CD14-positive monocyte (primary cell): ENCODE results near the gene WDTC1. TPM values are rescaled to one million over a fixed set of nuclear protein-coding genes. Genes with fewer than 3 reads are reported as not detected.

ENCODE experiments used
- DNase-seq, 3 donors: peaks; one replicate each; pipeline ENCODE4 v3.0.0-alpha.2; 2011 to 2022
- H2AFZ ChIP-seq: 2 replicates; pipeline ENCODE4 v1.6.0; 2012; ENCODE audit warnings: mild to moderate bottlenecking, low read depth, low read length, inconsistent platforms; ENCODE audit not compliant: insufficient read depth, poor library complexity, severe bottlenecking
- H3K27ac ChIP-seq, 2 donors: 1 replicate in 1 of 2; 2 replicates in 1 of 2; pipeline ENCODE4 v1.5.1; 2012 to 2013; ENCODE audit warnings: low read length in 2 of 2, control low read depth in 1 of 2, inconsistent platforms in 1 of 2, low read depth in 1 of 2, mild to moderate bottlenecking in 1 of 2
- H3K27me3 ChIP-seq, 2 donors: one replicate each; pipeline versions ENCODE4 v1.6.0 to v1.6.1; 2011 to 2013; ENCODE audit warnings: low read length in 2 of 2; ENCODE audit not compliant: control insufficient read depth in 2 of 2, insufficient read depth in 2 of 2
- H3K36me3 ChIP-seq, 2 donors: replicated peaks in 1 of 2; 1 replicate in 1 of 2; 2 replicates in 1 of 2; pipeline versions ENCODE4 v1.5.1 to v1.6.1; 2012 to 2013; ENCODE audit warnings: low read length in 2 of 2, control low read depth in 1 of 2, inconsistent platforms in 1 of 2, mild to moderate bottlenecking in 1 of 2; ENCODE audit not compliant: insufficient read depth in 2 of 2, control insufficient read depth in 1 of 2
- H3K4me1 ChIP-seq, 2 donors: 1 replicate in 1 of 2; 2 replicates in 1 of 2; pipeline versions ENCODE4 v1.5.1 to v1.6.1; 2012 to 2013; ENCODE audit warnings: low read length in 2 of 2, control low read depth in 1 of 2, inconsistent platforms in 1 of 2, mild to moderate bottlenecking in 1 of 2, moderate library complexity in 1 of 2; ENCODE audit not compliant: insufficient read depth in 2 of 2, control insufficient read depth in 1 of 2
- H3K4me2 ChIP-seq: replicated peaks from 2 replicates; pipeline ENCODE3; 2012; ENCODE audit warnings: low read length, moderate library complexity, mild to moderate bottlenecking; ENCODE audit not compliant: poor library complexity, severe bottlenecking; ENCODE audit errors: extremely low read depth
- H3K4me3 ChIP-seq, 3 experiments: fragments of 200-600 bp in 1 of 3; sonication (generic) in 1 of 3; replicated peaks in 1 of 3; 1 replicate in 2 of 3; 2 replicates in 1 of 3; pipeline ENCODE4 v1.5.1; 2011 to 2013; ENCODE audit warnings: low read length in 3 of 3, mild to moderate bottlenecking in 3 of 3, control low read depth in 2 of 3, low read depth in 2 of 3, inconsistent platforms in 1 of 3, moderate library complexity in 1 of 3
- H3K79me2 ChIP-seq: 2 replicates; pipeline ENCODE4 v1.6.0; 2012; ENCODE audit warnings: mild to moderate bottlenecking, control low read depth, inconsistent platforms, low read length, moderate library complexity; ENCODE audit not compliant: insufficient read depth
- H3K9ac ChIP-seq: 2 replicates; pipeline ENCODE4 v1.6.0; 2017; ENCODE audit warnings: low read length, mild to moderate bottlenecking; ENCODE audit not compliant: insufficient read depth, poor library complexity, severe bottlenecking
- H3K9me3 ChIP-seq, 2 donors: replicated peaks in 1 of 2; 1 replicate in 1 of 2; 2 replicates in 1 of 2; pipeline versions ENCODE4 v1.5.1 to v1.6.1; 2012 to 2013; ENCODE audit warnings: low read length in 2 of 2, control low read depth in 1 of 2; ENCODE audit not compliant: control insufficient read depth in 1 of 2, insufficient read depth in 1 of 2
- H4K20me1 ChIP-seq: 2 replicates; pipeline ENCODE4 v1.6.0; 2012; ENCODE audit warnings: mild to moderate bottlenecking, low read length, control low read depth, moderate library complexity; ENCODE audit not compliant: insufficient read depth
- H3K27ac Mint-ChIP-seq, 7 donors: one replicate each; pipeline ENCODE4 v1.8.0; 2020; ENCODE audit warnings: mild to moderate bottlenecking in 7 of 7, mixed read lengths in 7 of 7, moderate library complexity in 6 of 7, inconsistent platforms in 2 of 7
- H3K27me3 Mint-ChIP-seq, 3 donors: one replicate each; pipeline ENCODE4 v1.8.0; 2021 to 2022; ENCODE audit warnings: low read depth in 3 of 3, mild to moderate bottlenecking in 3 of 3, mixed read lengths in 3 of 3, moderate library complexity in 3 of 3, inconsistent platforms in 1 of 3
- H3K36me3 Mint-ChIP-seq, 2 donors: one replicate each; pipeline ENCODE4 v1.8.0; 2020; ENCODE audit warnings: mixed read lengths in 2 of 2, inconsistent platforms in 1 of 2, mild to moderate bottlenecking in 1 of 2
- H3K4me1 Mint-ChIP-seq: one replicate; pipeline ENCODE4 v1.8.0; 2020; ENCODE audit warnings: mild to moderate bottlenecking, mixed read lengths
- H3K4me3 Mint-ChIP-seq, 2 donors: one replicate each; pipeline ENCODE4 v1.8.0; 2020; ENCODE audit warnings: mild to moderate bottlenecking in 2 of 2, mixed read lengths in 2 of 2, moderate library complexity in 1 of 2
- H3K9me3 Mint-ChIP-seq, 7 donors: one replicate each; pipeline ENCODE4 v1.8.0; 2020 to 2022; ENCODE audit warnings: mixed read lengths in 7 of 7, mild to moderate bottlenecking in 6 of 7, moderate library complexity in 6 of 7, inconsistent platforms in 2 of 7
- CTCF ChIP-seq: fragments of 200-600 bp; IDR thresholded peaks from one replicate; pipeline ENCODE4 v1.8.0; 2022; ENCODE audit warnings: antibody characterized with exemption, mild to moderate bottlenecking
- WGBS: methylation state at CpG from one replicate; pipeline ENCODE4 v1.1.5; 2013; ENCODE audit warnings: missing lambda C conversion rate; ENCODE audit not compliant: insufficient coverage; 5-methylcytosine and 5-hydroxymethylcytosine counted together
- intact Hi-C, 2 donors: fragments of 100-400 bp; cut with micrococcal nuclease; formaldehyde crosslinking; loops; one replicate each; pipeline versions ENCODE4 v1.15.0 to v1.15.1; 2023
- polyA plus RNA-seq, 3 donors: library from polyadenylated mRNA; depleted of rRNA in 1 of 3; unstranded in 2 of 3; stranded (reverse) in 1 of 3; fragments of 300-500 nt in 2 of 3; fragments of >200 nt in 1 of 3; fragmentation: Illumina TruSeq in 2 of 3; gene quantifications; 1 replicate in 2 of 3; 2 replicates in 1 of 3; pipeline ENCODE4 v1.2.3, GENCODE V29; 2012 to 2021

Gene WDTC1
- polyA plus RNA-seq, 3 donors = 2.1 to 26.6 (median 4.3) TPM

- H3K4me1 ChIP-seq = peaks cover 18 to 29% of the 10 kb centered on the region in 2 donors
- H3K79me2 ChIP-seq = peaks cover 67% of the 10 kb centered on the region
- intact Hi-C loops = no loop called here
- H3K4me3 ChIP-seq = no peak overlapping the region
- 90% methylated on average over 2 of the region's 4 CpGs for WGBS
- no peaks in the 10 kb centered on the region for H3K9me3 Mint-ChIP-seq
- H3K27ac Mint-ChIP-seq = peak overlapping the region in 4 of 7 donors; percentile 44 to 73 (median 64)
- no peaks in the 10 kb centered on the region for H3K9me3 ChIP-seq
- peaks cover 36% of the 10 kb centered on the region for H3K4me1 Mint-ChIP-seq
- peak overlapping the region in 1 of 2 donors; percentile 57 for H3K4me3 Mint-ChIP-seq
- no peaks in the 10 kb centered on the region for H3K36me3 ChIP-seq
- peaks cover 51% of the 10 kb centered on the region for H4K20me1 ChIP-seq
- H3K27me3 Mint-ChIP-seq = peaks cover 0 to 1% (median 0%) of the 10 kb centered on the region in 3 donors
- DNase-seq = peak in 1 of 3 donors; percentile 3
- H3K27ac ChIP-seq = no peak overlapping the region
- no peaks in the 10 kb centered on the region for H3K27me3 ChIP-seq
- no peak overlapping the region for H2AFZ ChIP-seq
- peaks cover 5 to 8% of the 10 kb centered on the region in 2 donors for H3K36me3 Mint-ChIP-seq
- H3K9ac ChIP-seq = no peak overlapping the region
- TF ChIP-seq CTCF = no peak
- no peak overlapping the region for H3K4me2 ChIP-seq
Measured at GRCh38 chr1:27237112-27237511, 2.7 kb downstream of the WDTC1 start.

- TF ChIP-seq CTCF = no peak
- intact Hi-C loops = no loop called here
- Histone ChIP-seq H3K27ac (no peak overlapping the region), H3K4me2 (no peak overlapping the region), H2AFZ (no peak overlapping the region), H3K9ac (no peak overlapping the region), H3K27me3 (no peaks in the 10 kb centered on the region), H3K79me2 (peaks cover 76% of the 10 kb centered on the region), H4K20me1 (peaks cover 58% of the 10 kb centered on the region), H3K4me1 (peaks cover 18 to 29% of the 10 kb centered on the region in 2 donors), H3K9me3 (no peaks in the 10 kb centered on the region), H3K36me3 (no peaks in the 10 kb centered on the region), H3K4me3 (no peak overlapping the region)
- Mint-ChIP-seq H3K9me3 (no peaks in the 10 kb centered on the region), H3K27ac (no peak overlapping the region), H3K4me1 (peaks cover 36% of the 10 kb centered on the region), H3K27me3 (peaks cover 0 to 1% (median 0%) of the 10 kb centered on the region in 3 donors), H3K4me3 (no peak overlapping the region), H3K36me3 (peaks cover 5 to 10% of the 10 kb centered on the region in 2 donors)
- no peak for DNase-seq
Measured at GRCh38 chr1:27238032-27238431, 3.6 kb downstream of the WDTC1 start.
